K562 (cell line): ENCODE data around the gene LHX3. TPM values are rescaled to one million over a fixed set of nuclear protein-coding genes. Genes with fewer than 3 reads are reported as not detected.

Source experiments
- ATAC-seq: fragments of 200-7000 bp; cut with Tn5 transposase; 3 replicates; pipeline ENCODE4 v1.9.1; 2020; ENCODE audit warnings: moderate library complexity
- BruUV-seq: library from RNA; stranded (reverse); fragments of 400-500 nt; replicated peaks from 2 replicates; lab custom pipeline; 2021; lab: Mats Ljungman, UMichigan
- CTCF ChIA-PET: fragments of 300-600 bp; formaldehyde crosslinking; extraction: SDS; loops from one replicate; lab custom pipeline; 2021; ENCODE audit warnings: low intra/inter-chr PET ratio; lab: Yijun Ruan, JAX
- POLR2A ChIA-PET: fragments of 300-600, 350-650 bp; sonication (Branson Sonifier 250); formaldehyde crosslinking; extraction: SDS; loops from one replicate; lab custom pipeline; 2021; ENCODE audit warnings: antibody characterized with exemption, inconsistent platforms; lab: Yijun Ruan, JAX
- DNase-seq, 4 experiments: peaks; one replicate each; pipeline versions ENCODE4 v3.0.0 to v3.0.0-alpha.2; 2011 to 2018; ENCODE audit warnings: low spot score in 3 of 4, mixed read lengths in 3 of 4; ENCODE audit errors: extremely low read depth in 1 of 4
- FAIRE-seq: peaks from 2 replicates; lab custom pipeline; 2011; peaks lifted over from hg19 to GRCh38; lab: Jason Lieb, UNC
- H2AFZ ChIP-seq: 2 replicates; pipeline ENCODE4 v1.6.0; 2011; ENCODE audit warnings: low read depth, low read length, control low read depth, inconsistent platforms
- H3K27ac ChIP-seq: fragments of 200-600 bp; 3 replicates; pipeline ENCODE4 v1.8.0; 2011; ENCODE audit warnings: low read depth, mild to moderate bottlenecking, control low read depth, inconsistent platforms, low read length, moderate library complexity, mixed read lengths; ENCODE audit errors: extremely low read depth
- H3K27me3 ChIP-seq, 2 experiments: fragments of 300-600 bp in 1 of 2; 2 replicates in 1 of 2; 3 replicates in 1 of 2; pipeline versions ENCODE4 v1.6.0 to v1.8.0; 2011; ENCODE audit warnings: inconsistent platforms in 2 of 2, low read length in 2 of 2, mild to moderate bottlenecking in 1 of 2, mixed read lengths in 1 of 2, moderate library complexity in 1 of 2; ENCODE audit not compliant: control insufficient read depth in 2 of 2, insufficient read depth in 2 of 2
- H3K36me3 ChIP-seq: fragments of 300-600 bp; 3 replicates; pipeline ENCODE4 v1.8.0; 2011; ENCODE audit warnings: mild to moderate bottlenecking, low read length, inconsistent platforms; ENCODE audit not compliant: control insufficient read depth, insufficient read depth
- H3K4me1 ChIP-seq, 2 experiments: fragments of 200-600 bp in 1 of 2; replicated peaks in 1 of 2; 2 replicates in 1 of 2; 3 replicates in 1 of 2; pipeline versions ENCODE4 v1.5.1 to v1.8.0; 2011; ENCODE audit warnings: inconsistent platforms in 2 of 2, low read length in 2 of 2, mild to moderate bottlenecking in 1 of 2, mixed read lengths in 1 of 2, moderate library complexity in 1 of 2; ENCODE audit not compliant: control insufficient read depth in 2 of 2, insufficient read depth in 2 of 2
- H3K4me2 ChIP-seq: 2 replicates; pipeline ENCODE4 v1.6.1; 2011; ENCODE audit warnings: low read length, control low read depth, inconsistent platforms, mixed read lengths; ENCODE audit not compliant: insufficient read depth
- H3K4me3 ChIP-seq: fragments of 200-600 bp; sonication (generic), shearing (Covaris generic); 2 replicates; pipeline ENCODE4 v1.5.1; 2016; ENCODE audit warnings: control low read depth, inconsistent platforms
- H3K79me2 ChIP-seq: fragments of 200-600 bp; 3 replicates; pipeline ENCODE4 v1.8.0; 2011; ENCODE audit warnings: low read length, inconsistent platforms; ENCODE audit not compliant: control insufficient read depth, insufficient read depth
- H3K9ac ChIP-seq, 2 experiments: 2 replicates each; pipeline versions ENCODE4 v1.6.0 to v1.6.1; 2011; ENCODE audit warnings: low read depth in 2 of 2, low read length in 2 of 2, control low read depth in 1 of 2, inconsistent platforms in 1 of 2, mild to moderate bottlenecking in 1 of 2, mixed read lengths in 1 of 2; ENCODE audit not compliant: insufficient read depth in 1 of 2
- H3K9me1 ChIP-seq: one replicate; pipeline ENCODE4 v1.6.0; 2011; ENCODE audit warnings: inconsistent platforms, mild to moderate bottlenecking, low read length, moderate library complexity; ENCODE audit not compliant: control insufficient read depth, insufficient read depth
- H3K9me3 ChIP-seq: replicated peaks from 2 replicates; pipeline ENCODE4 v1.5.1; 2011; ENCODE audit warnings: low read depth, low read length, inconsistent platforms; ENCODE audit not compliant: control insufficient read depth, insufficient read depth
- H4K20me1 ChIP-seq: replicated peaks from 2 replicates; pipeline ENCODE4 v1.6.1; 2011; ENCODE audit warnings: low read length, inconsistent platforms, mixed read lengths; ENCODE audit not compliant: control insufficient read depth, insufficient read depth
- ARID1B ChIP-seq: fragments of 450-650 bp; IDR thresholded peaks from 2 replicates; pipeline ENCODE4 v1.6.1; 2016; ENCODE audit warnings: antibody characterized with exemption, mild to moderate bottlenecking, inconsistent platforms
- CREBBP ChIP-seq: IDR thresholded peaks from one replicate; pipeline ENCODE4 v1.6.1; 2012; ENCODE audit warnings: low read depth, mild to moderate bottlenecking, control low read depth, inconsistent platforms, low read length
- E2F5 ChIP-seq: sonication (generic); formaldehyde crosslinking; IDR thresholded peaks from 2 replicates; pipeline ENCODE4 v1.8.0; 2022; ENCODE audit warnings: mild to moderate bottlenecking, missing genetic modification reagents
- ETV5 ChIP-seq: sonication (generic); formaldehyde crosslinking; IDR thresholded peaks from 2 replicates; pipeline ENCODE4 v1.4.0; 2020; ENCODE audit warnings: low read depth, mild to moderate bottlenecking, missing genetic modification reagents
- HMGN3 ChIP-seq: IDR thresholded peaks from 2 replicates; pipeline ENCODE4 v1.6.1; 2011; ENCODE audit warnings: borderline replicate concordance, low read depth, mild to moderate bottlenecking, mixed read lengths, low read length; ENCODE audit not compliant: insufficient read length; ENCODE audit errors: extremely low read depth
- ID3 ChIP-seq, 2 experiments: fragments of 250-450 bp in 1 of 2; fragments of 450-650 bp in 1 of 2; sonication (Bioruptor Pico) in 1 of 2; IDR thresholded peaks; 2 replicates each; pipeline versions ENCODE4 v1.6.1 to v1.8.0; 2016 to 2021; ENCODE audit warnings: mild to moderate bottlenecking in 2 of 2, moderate library complexity in 2 of 2, missing compliant biosample characterization in 1 of 2, missing genetic modification characterization in 1 of 2
- PBX2 ChIP-seq, 2 experiments: IDR thresholded peaks in 1 of 2; conservative IDR thresholded peaks in 1 of 2; 2 replicates each; pipeline ENCODE4 v1.6.1; 2016; ENCODE audit warnings: low read depth in 2 of 2, mild to moderate bottlenecking in 1 of 2, missing compliant biosample characterization in 1 of 2, missing genetic modification characterization in 1 of 2, moderate library complexity in 1 of 2
- POLR2G ChIP-seq: fragments of 200-400 bp; formaldehyde crosslinking; IDR thresholded peaks from 2 replicates; pipeline ENCODE4 v1.6.1; 2017; ENCODE audit warnings: low read depth, mild to moderate bottlenecking, antibody characterized with exemption, low read length, moderate library complexity
- RBBP5 ChIP-seq: fragments of 200-600 bp; sonication (generic); IDR thresholded peaks from 2 replicates; pipeline ENCODE4 v1.6.1; 2012; ENCODE audit warnings: borderline replicate concordance, mild to moderate bottlenecking, low read length, control low read depth, inconsistent platforms; ENCODE audit not compliant: insufficient read depth, poor library complexity, severe bottlenecking
- RBFOX2 ChIP-seq: fragments of 200-400 bp; formaldehyde crosslinking; IDR thresholded peaks from 2 replicates; pipeline ENCODE4 v1.6.1; 2017; ENCODE audit warnings: low read depth, mild to moderate bottlenecking, low read length, moderate library complexity
- SPI1 ChIP-seq: IDR thresholded peaks from 2 replicates; pipeline ENCODE4 v1.6.1; 2011; ENCODE audit warnings: low read depth, low read length, control low read depth, borderline replicate concordance
- STAG1 ChIP-seq: sonication (generic); formaldehyde crosslinking; IDR thresholded peaks from 2 replicates; pipeline ENCODE4 v1.5.0; 2020; ENCODE audit warnings: missing genetic modification reagents, borderline replicate concordance
- WGBS: fragments of 100-300 bp; shearing (Covaris generic); methylation state at CpG from one replicate; pipeline ENCODE4 v1.1.6; 2016; ENCODE audit warnings: low coverage, mixed read lengths; ENCODE audit not compliant: insufficient coverage; ENCODE audit errors: missing lambda C conversion rate; 5-methylcytosine and 5-hydroxymethylcytosine counted together
- in situ Hi-C: fragments of 300-500 bp; cut with MboI; formaldehyde crosslinking; loops from 4 replicates; pipeline ENCODE4 v1.15.0; 2018; ENCODE audit warnings: inconsistent platforms, mixed read lengths
- intact Hi-C: fragments of 100-400 bp; cut with micrococcal nuclease; formaldehyde crosslinking; loops from 2 replicates; pipeline ENCODE4 v1.14.2; 2022
- polyA plus RNA-seq, 8 experiments: library from polyadenylated mRNA; depleted of rRNA in 4 of 8; stranded (reverse) in 5 of 8; unstranded in 3 of 8; fragments of >200 nt; fragmentation: Nextera tagmentation in 2 of 8; fragmentation: Illumina TruSeq in 1 of 8; extraction: Ambion mirVana in 2 of 8; extraction: Trizol in 1 of 8; gene quantifications; 2 replicates each; pipeline versions ENCODE4 v1.2.1 to v1.2.3, GENCODE V29; 2011 to 2014; ENCODE audit warnings: inconsistent platforms in 1 of 8, missing spikeins in 1 of 8
- total RNA-seq, 7 experiments: library from RNA; depleted of rRNA in 6 of 7; stranded (reverse); fragments of >200 nt in 6 of 7; fragmentation: Illumina TruSeq in 2 of 7; extraction: Trizol in 2 of 7; gene quantifications; 2 replicates each; pipeline versions ENCODE4 v1.2.1 to v1.2.3, GENCODE V29; 2011 to 2021; ENCODE audit warnings: low replicate concordance in 1 of 7

LHX3 gene
- total and polyA plus RNA-seq, 9 of the 15 experiments (the other 6 are each of a cell fraction or from before 2014, with no cell fraction given): 0.09 TPM; not detected in 8

GRCh38 chr9:136238342-136238732 is 33.4 kb upstream of the LHX3 start:
- Histone ChIP-seq H3K27ac (peak overlapping the region; percentile 12; the same call in 2 of the 3 replicates), H3K4me2 (peak overlapping the region; percentile 68), H3K9me3 (no peaks in the 10 kb centered on the region), H4K20me1 (peaks cover 52% of the 10 kb centered on the region), H3K4me1 (peaks cover 31 to 75% of the 10 kb centered on the region in 2 experiments; a peak in 4 of 5 replicates), H3K4me3 (no peak overlapping the region), H3K36me3 (peaks cover 69% of the 10 kb centered on the region), H3K27me3 (no peaks in the 10 kb centered on the region), H3K9me1 (peaks cover 14% of the 10 kb centered on the region), H3K9ac (peak overlapping the region in 1 of 2 experiments; percentile 57; a peak in 2 of 4 replicates), H2AFZ (no peak overlapping the region), H3K79me2 (peaks cover 89% of the 10 kb centered on the region)
- CTCF ChIA-PET: no interaction called here
- TF ChIP-seq STAG1 (no peak), ETV5 (CRISPR knock-in tag) (0 out of 2 replicates have a peak, but pooled peaks have one; percentile 4), ID3 (CRISPR knock-in tag; IDR thresholded peaks at IDR 0.05) (no peak), ID3 (tag; IDR thresholded peaks at IDR 0.05) (no peak), RBBP5 (peak; percentile 46), POLR2G (peak; percentile 48; the same call in 1 of the 2 replicates), PBX2 (CRISPR knock-in tag; IDR thresholded peaks at IDR 0.05; ENCODE audit: low read depth) (no peak), PBX2 (tag; conservative IDR thresholded peaks at IDR 0.05; ENCODE audit: low read depth) (no peak), ARID1B (no peak), SPI1 (peak; percentile 60; the same call in 1 of the 2 replicates), E2F5 (CRISPR knock-in tag) (no peak), CREBBP (no peak), RBFOX2 (peak; percentile 41; the same call in 1 of the 2 replicates), HMGN3 (peak; percentile 34)
- in situ Hi-C loops: no loop called here
- intact Hi-C loops: no loop called here
- WGBS: 67% methylated on average over 11 of the region's 12 CpGs
- no peak for FAIRE-seq
- no peak for ATAC-seq
- POLR2A ChIA-PET: interaction anchor here (0.5 to 1.5 kb wide), 5 partner anchors 9 to 186 kb away, joined by 3 to 5 read pairs (median 4); no protein-coding TSS in a partner anchor
- no TSS peak for BruUV-seq
- DNase-seq: no peak
